ENCODE measurements around the gene TTYH1.

- TF ChIP-seq CTCF (IDR thresholded peaks at IDR 0.05; ENCODE audit: poor library complexity) (no peak), EZH2 (IDR thresholded peaks at IDR 0.05; ENCODE audit: borderline replicate concordance) (no peak), EZH2phosphoT487 (IDR thresholded peaks at IDR 0.05; ENCODE audit: low read depth, severe bottlenecking, unreplicated experiment) (no peak)
Observed at GRCh38 chr19:54435551-54436016, 20.3 kb downstream of the TTYH1 start.

All from hepatocyte (in vitro differentiated cells).